ENCODE data around the gene DCP1A.

The DCP1A gene

DNA sequence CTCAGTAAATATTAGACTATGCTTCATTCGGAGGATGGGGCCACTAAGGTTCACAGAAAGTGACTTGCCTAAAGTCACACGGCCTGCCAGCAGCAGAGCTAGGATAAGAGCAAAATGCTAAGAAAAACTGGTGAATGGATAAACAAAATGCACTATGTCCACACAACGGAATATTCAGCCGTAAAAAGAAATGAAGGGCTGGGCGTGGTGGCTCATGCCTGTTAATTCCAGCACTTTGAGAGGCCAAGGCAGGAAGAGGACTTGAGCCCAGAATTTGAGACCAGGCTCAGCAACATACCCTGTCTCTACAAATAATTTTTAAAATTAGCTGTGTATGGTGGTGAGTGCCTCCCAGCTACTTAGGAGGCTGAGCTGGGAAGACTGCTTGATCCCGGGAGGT is 99.2 kb downstream of the DCP1A start:
- DNase-seq: no peak

DNA sequence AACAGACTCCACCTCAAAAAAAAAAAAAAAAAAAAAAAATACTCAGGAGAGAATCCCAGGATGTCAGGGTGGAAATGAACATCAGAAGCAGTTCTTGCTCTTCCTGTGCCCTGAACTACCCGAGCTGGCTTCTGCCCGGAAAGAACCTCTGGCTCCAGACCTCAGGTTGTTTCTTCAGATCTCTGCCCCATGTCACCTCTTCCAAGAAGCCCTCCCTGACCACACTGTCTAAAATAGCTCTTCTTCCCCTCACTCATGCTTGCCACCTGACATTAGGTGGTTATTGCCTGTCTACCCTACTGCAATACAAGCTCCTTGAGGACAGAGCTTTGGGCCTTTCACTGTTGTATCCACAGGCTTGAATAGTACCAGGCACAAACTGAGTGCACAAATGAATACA is 99.7 kb downstream of the DCP1A start:
- no peak for DNase-seq

DNA sequence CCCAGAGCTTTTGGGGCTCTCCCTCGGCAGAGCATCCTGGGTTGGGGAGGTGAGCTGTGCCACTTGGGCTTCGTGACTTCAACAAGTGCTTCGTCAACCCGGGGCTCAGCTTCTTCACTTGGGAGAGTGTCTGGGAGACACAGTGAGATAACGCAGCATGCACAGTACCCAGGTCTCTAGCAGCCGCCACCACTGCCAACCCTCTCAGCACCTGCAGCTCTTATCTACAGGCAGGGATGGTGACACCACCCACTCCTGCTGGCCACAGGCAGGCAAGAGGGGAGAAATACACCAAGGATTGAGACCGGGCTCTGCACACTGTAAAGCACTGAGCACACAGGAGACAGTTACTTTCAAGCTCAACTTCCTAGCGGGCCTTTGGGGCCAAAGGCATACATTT is 103.1 kb downstream of the DCP1A start:
- DNase-seq: no peak

DNA sequence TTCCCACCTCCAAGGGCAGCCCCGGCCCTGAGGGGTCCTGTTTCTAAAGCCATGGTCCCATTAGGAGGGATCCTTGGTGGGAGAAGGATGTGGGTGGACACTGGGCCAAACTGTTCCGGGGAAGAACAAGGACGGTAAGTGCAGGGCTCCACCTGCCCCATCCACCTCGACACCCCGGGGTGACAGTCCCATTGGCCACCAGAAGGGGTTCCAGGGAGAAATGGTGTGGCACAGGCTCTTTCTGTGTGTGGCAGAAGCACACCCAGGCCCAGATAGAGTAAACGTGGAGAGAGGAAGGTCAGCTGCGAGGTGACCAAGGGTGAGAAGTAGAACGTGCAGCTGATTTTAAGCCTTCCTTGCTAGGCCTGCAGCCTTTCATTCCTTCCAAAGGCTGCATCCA is 103.6 kb downstream of the DCP1A start:
- no peak for DNase-seq

DNA sequence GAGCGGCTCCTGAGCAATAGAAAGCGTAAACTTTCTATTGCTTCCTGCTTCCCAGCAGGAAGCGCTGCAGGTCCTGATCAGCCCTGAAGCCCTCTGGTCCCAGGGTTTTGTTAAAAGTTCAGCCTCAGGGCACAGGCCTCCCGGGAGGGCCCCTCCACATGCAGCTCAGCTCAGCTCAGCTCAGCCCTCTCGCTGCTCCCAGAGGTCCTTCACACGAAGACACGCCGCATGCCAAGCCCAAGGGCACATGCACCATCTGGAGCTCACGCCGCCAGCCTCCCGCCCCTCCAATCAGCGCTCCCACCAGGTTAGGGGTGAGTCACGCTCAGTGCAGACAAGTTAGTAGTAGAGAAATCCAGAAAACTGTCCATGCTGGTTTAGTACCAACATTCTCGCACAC is 104.2 kb downstream of the DCP1A start:
- DNase-seq: no peak

DNA sequence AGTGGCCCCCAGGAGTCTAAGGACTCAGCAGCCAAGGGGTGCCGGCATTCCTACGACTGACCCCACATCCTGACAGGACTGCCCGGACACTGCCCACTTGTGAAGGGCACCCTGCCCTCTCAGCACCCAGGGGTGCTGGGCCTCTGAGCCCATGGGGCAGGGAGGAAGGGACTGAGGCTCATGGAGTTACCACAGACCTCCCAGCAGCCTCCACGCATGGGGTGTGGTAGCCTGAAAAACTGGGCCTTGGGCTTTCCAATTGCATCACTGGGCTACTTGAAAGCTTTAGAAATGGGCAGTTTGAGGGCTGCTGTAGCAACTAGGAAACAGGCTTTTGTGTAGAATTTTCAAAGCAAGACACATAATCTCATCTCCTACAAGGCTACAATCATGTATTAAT is 104.7 kb downstream of the DCP1A start:
- no peak for DNase-seq

DNA sequence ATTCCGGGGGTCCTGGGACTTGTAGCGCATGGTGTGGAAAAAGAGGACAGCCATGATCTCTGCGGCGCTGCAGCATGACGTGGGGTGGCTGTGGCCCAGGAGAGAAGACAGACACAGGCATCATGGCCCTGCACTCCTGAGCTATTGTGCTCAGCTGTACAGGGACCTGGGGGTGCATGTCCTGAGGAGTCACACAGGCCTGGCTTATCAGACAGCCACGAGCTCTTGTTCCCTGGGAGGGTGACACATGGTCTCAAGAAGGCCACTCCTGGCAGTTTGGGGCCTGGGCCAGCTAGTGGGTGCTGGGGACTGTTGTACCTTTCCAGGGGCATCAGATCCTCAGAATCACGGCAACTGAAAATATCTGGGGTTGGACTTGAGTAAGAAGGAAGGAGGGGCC is 105.2 kb downstream of the DCP1A start:
- DNase-seq: no peak

DNA sequence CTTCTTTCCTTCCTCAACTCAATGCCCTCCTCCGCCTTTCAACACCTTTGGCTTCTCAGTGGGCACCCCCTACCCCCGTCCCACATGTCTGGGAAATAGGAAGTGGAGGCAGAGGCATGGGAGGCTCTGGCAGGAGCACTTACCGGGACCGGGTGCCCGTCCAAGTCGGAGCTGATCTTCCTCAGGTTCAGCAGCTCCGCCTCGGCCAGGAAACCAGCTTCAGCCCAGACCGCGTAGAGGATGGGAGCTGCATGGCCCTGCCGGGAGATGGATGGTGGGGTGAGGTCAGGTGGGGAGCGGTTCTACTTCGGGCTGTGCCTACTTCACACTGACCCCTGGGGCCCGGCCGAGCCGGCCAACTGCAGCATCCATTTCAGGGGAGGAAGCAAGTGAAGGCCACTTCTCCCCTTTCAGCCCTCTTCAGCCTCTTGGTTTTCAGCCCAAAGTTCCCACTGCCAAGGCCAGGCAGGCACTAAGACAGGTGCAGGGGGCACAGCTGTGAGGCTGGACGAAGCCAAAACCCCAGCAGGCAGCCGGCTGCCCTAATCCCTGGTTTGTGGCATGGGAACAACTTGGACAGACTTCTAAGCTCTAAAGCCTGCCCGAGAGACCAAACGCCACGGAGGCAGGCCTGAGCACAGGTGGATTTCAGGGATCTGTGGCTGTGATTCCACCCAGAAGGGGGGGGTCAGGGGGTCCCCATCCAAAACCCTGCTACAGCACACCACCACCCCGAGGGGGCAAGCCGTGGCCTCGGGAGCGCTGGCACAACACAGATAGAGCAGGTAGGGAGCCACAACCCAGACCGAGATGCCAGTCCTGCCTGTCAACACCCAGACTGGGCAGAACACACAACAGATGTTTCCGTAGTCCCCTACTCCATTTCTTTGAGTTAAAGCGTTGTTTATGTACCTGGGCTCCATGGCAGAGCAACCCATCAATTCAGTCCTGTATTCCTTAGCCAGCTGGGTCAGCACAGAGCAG is 106.1 kb downstream of the DCP1A start:
- no peak for DNase-seq

DNA sequence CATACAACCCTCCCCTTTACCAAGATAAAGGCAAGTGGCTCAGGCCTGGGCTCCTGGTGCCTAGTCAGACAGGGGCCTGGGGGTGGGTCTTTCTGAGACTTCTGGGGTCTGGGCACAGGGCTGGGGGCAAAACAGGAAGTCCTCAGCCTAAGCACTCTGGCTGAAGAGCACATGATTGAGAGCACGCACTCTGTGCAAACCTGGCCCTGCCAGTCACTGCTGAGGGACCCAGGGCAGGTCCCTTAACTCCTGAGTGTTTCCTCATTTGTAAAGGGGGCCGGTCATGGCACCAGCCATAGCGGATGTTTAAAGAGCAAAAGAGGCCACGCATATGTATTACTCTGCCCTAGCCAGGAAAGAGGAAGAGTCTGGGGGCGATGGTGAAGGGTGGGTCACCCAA is 107.5 kb downstream of the DCP1A start:
- DNase-seq: no peak

DNA sequence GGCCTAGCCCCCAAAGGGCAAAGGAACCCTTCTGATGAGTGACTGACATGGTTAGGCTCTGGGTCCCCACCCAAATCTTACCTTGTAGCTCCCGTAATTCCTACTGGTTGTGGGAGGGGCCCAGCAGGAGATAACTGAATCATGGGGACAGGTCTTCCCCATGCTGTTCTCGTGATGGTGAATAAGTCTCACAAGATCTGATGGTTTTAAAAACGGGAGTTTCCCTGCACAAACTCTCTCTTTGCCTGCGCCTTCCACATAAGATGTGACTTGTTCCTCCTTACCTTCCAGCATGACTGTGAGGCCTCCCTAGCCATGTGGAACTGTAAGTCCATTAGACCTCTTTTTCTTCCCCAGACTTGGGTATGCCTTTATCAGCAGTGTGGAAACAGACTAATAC is 108.5 kb downstream of the DCP1A start:
- no peak for DNase-seq

DNA sequence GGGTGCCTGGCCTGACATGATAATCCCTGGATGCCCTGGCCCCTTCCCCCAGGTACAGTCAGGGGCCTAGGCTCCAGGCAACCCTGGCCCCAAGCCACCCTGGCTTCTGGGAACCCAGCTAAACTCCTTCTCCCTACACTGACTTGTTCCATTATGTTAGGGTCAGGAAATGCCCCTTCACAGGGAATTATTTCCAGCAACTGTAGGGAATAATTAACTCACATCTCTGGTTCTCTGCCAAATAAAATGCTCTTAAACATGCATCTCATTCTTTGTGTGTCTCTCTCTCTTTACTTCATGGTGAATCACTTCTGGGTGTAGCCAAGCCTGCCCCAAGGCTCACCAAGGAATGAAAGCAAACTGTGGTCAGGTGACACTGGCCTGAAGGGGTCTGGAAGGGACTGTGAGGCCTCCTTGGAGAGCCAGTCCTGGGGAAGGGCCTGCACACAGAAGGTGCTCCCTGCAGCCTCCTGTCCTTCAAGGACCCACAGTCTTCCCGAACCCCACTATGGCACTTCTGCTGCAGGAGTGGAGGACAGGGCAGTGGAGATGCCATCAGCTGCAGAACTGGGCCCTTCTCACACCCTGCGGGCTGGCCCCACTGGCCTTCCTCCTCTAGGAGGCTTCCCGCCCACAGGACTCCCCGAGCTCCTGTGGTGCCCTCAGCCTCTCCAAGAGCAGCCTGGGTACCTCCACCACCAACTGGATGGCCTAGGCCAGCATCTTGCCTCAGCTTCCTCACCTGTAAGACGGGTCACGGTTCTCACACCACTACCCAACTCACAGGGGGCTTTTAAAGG is 109.1 kb downstream of the DCP1A start:
- DNase-seq: peak in 1 of 56 donors; percentile 16

DNA sequence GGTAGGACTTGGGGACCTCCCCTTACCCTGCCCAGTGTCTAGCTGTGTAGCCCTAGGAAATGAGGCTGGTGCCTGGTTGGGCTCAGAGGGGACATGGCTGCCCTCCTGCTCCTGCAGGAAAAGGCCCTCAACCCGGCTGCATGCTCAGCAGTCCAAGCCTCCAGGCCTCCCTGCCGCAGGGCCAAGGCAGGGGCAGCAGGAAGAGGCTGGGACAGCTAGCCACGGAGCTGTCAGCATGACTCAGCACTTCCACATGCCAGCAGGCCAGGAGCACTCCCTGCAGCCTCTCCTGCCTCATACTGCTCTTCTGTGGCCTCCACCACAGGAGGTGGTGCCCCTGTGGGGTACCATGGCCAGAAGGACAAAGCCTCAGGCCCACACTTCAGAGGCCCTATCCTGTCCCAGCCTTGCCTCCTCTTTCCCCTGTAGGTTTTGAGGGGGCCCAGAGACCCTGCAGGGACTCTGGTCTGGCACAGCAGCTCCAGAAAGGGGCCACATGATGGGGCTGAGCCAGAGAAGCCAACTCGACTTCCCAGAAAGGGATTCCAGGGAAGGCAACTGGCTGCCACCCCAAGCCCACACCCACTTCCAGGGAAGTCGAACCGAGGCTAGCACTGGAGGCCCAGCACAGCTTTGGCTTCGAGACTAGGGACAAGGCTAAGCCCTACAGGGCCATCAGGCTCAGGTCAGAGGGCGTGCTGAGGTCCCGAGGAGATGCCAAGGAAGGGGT is 111.1 kb downstream of the DCP1A start:
- peak in 33 of 56 donors; percentile 8 to 80 (median 36) for DNase-seq

DNA sequence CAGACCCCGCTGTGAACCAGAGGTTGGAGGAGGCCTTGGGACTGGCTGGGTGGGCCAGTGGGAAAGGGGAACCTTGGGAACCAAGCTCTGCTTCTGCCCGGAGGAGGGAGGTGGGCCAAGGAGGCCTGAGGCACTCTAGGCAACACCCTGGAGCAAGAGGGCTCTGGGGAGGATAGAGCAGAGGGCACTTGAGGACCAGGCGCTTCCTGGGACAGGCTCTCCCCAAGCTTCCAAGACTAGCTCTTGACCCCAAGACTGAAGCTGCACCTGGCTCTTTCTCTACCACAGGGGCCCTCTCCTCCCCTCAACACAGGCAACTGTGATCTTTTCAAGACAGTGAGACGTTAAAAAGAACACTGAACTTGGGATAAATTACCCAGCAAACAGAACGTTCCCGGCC is 111.8 kb downstream of the DCP1A start:
- no peak for DNase-seq

DNA sequence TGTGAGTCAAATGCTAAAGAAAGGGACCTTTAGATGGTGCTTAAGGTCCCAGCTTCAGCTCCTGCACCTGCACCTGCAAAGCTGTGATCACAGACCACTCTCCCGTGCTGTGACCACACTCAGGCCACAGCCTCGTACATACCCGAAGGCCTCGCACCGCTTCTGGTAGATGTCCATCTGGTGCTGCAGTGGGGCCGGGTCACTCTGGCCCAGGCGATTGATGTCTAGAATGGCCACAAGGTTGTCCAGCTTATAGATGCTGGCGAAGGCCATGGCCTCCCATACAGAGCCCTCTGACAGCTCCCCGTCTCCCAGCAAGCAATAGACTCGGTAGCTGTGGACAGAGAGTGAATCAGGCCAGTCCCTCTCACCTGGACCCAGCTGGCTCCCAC is 112.5 kb downstream of the DCP1A start:
- DNase-seq: no peak

DNA sequence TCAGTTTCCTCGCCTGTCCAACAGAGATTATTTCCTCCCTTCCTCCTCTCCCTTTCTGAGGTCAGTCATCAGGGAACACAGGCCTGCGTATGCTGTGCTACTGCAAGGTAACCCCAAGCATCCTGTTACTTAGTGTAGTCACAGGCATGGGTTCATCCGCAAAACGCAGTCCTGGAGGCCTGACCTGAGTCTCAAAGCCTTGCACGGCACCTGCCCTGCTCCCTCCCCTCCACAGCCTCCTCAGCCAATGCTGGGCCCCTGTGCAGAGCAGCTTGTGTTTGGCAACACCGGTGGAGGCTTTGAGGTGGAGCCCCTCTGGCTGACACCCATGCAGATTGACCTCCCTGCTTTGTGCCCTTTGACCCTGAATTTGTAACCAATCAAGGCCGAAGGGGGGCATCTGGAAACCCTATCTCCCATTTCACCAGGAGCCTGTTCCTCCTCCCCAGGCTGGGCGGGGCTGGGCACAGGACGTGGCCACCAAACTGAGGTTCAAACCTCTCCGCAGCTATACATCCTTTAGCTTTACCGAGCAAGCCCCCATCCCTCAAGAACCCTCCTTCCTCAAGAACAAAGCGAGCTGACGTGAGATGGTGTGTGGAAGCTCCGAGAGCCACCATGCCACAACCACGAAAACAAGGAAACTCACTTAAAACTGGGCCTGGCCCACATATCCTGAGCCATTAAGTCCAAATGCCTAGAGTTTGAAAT is 113.1 kb downstream of the DCP1A start:
- no peak for DNase-seq

Data from amygdala (tissue), 56 donors.